GM18907 (cell line): ENCODE data around the gene AKAP8L.

Experiments
- ATAC-seq: cut with Tn5 transposase; IDR thresholded peaks from one replicate; pipeline ENCODE4 v1.9.1; 2021; ENCODE audit warnings: mild to moderate bottlenecking, moderate library complexity; ENCODE audit not compliant: unreplicated experiment

AKAP8L gene, protein sequence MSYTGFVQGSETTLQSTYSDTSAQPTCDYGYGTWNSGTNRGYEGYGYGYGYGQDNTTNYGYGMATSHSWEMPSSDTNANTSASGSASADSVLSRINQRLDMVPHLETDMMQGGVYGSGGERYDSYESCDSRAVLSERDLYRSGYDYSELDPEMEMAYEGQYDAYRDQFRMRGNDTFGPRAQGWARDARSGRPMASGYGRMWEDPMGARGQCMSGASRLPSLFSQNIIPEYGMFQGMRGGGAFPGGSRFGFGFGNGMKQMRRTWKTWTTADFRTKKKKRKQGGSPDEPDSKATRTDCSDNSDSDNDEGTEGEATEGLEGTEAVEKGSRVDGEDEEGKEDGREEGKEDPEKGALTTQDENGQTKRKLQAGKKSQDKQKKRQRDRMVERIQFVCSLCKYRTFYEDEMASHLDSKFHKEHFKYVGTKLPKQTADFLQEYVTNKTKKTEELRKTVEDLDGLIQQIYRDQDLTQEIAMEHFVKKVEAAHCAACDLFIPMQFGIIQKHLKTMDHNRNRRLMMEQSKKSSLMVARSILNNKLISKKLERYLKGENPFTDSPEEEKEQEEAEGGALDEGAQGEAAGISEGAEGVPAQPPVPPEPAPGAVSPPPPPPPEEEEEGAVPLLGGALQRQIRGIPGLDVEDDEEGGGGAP

DNA sequence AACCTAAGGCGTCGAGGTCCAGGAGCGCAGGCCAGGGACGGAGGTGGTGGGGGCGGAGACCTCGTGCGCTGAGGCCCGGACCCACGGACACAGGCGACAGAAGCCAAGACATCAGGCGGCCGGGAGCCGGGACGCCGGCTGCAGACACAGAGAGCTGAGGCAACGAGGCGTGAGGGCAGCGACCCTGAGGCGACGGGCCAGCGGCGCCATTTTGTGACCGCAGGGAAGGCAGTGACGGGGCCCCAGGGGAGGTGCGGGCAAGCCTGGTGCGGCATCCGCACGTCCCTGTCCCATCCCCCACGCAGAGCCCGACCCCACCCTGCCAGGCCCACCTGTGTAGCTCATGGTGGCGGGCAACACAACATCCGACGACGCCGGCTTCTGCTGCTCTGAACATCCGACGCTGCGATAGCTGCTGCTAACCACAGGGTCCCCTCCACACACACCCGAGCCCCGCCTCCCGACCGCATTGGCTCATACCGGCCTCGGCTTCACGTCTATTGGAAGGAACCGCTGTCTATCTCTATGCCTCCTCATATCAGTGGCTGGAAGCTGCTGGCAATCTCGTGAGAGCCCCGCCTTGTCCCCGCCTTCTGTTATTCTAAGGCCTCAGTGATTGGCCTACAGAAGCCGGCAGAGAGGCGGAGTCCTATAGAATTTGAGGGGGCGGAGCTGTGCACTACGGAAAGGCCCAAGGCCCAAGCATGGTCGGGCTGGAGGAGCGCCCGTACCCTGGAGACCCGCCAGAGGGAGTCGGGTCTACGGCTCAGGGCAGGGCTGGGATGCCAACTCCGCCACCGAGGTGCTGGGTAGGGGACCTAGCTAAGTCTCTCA lies at the start of gene AKAP8L:
TSS of gene AKAP8L (minus strand) at position 410 of the 834 bp plus-strand sequence. CDS start at position 345, 65 bp downstream.
- peak; percentile 90 for ATAC-seq

DNA sequence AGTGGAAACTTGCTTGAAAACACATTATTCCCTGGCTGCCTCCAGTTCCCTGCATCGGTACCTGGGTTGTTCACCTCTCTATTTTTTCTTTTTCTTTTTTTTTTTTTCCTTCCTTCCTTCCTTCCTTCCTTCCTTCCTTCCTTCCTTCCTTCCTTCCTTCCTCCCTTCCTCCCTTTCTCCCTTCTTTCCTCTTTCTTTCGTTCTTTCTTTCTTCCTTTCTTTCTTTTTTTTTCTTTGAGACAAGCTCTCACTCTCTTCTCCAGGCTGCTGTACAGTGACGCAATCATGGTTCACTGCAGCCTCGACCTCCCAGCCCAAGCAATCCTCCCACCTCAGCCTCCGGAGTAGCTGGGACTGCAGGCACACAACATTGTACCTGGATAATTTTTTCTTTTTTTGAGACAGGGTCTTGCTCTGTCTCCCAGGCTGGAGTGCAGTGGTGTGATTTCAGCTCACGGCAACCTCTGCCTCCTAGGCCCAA lies 49.0 kb upstream of the AKAP8L start:
- ATAC-seq = no peak

DNA sequence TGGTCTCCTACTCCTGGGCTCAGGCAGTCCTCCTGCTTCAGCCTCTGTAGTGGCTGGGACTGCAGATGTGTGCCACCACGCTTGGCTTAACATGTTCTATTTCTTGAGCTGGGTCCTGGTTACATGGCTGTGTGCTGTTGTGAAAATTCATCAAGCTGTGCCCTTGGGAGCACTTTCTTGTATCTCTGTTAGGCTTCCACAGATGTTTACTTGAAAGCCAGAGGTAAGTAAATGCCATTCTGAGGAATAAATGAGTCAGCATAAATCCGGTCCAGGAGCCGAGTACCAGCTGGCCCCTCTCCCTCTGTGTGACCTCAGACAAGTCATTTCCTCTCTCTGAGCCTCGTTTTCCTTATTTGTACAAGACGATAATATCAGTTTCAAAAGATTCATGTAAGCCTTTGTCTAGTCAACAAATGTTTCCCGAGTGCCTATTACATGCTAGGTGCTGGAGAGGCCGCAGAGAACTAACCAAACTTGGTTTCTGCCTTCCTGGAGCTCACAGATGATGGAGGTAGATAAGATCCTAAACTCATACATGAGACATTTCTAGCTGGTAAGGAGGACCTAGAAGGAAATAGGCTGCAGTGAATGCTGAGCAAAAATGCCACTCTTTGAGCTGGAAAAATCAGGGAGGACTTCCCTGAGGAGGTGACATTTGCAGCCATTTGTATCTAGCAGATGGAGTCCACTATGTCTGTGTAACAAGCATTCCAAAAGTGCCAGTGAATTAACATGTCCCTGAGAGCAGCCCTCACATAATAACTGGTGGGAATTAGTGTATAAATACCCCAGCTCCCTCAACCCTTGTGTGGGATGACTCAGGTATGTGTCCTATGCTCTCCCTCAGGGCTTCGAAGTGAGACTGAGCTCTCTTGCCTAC lies 48.3 kb upstream of the AKAP8L start:
- ATAC-seq = peak; percentile 55

- peak; percentile 49 for ATAC-seq
Observed at GRCh38 chr19:15464394-15465385, 45.9 kb upstream of the AKAP8L start, which contains the start of gene RASAL3. RASAL3 (minus strand) TSS chr19:15464544; CDS start chr19:15464358, 186 bp downstream.

- peak; percentile 51 for ATAC-seq
Observed at GRCh38 chr19:15463861-15464371, 45.1 kb upstream of the AKAP8L start.

DNA sequence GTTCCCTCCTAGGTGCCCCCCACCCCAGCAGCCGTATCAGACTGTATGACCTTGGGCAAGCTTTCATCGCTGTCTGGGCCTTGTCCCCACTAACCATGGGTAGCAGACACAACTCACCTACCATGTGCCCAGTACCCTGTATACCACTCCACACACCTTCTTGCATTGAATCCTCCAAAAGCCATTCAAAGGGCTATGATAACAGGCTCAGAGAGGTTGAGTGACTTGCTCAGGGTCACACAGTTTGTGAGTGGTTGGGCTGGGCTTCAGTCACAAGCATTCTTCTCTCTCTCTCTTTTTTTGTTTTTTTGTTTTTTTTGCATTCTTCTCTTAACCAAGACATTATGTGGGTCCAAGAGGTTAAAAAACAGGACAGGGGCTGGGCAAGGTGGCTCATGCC lies 42.9 kb upstream of the AKAP8L start:
- no peak for ATAC-seq

- no peak for ATAC-seq
Observed at GRCh38 chr19:15457701-15458484, 39.1 kb upstream of the AKAP8L start.

DNA sequence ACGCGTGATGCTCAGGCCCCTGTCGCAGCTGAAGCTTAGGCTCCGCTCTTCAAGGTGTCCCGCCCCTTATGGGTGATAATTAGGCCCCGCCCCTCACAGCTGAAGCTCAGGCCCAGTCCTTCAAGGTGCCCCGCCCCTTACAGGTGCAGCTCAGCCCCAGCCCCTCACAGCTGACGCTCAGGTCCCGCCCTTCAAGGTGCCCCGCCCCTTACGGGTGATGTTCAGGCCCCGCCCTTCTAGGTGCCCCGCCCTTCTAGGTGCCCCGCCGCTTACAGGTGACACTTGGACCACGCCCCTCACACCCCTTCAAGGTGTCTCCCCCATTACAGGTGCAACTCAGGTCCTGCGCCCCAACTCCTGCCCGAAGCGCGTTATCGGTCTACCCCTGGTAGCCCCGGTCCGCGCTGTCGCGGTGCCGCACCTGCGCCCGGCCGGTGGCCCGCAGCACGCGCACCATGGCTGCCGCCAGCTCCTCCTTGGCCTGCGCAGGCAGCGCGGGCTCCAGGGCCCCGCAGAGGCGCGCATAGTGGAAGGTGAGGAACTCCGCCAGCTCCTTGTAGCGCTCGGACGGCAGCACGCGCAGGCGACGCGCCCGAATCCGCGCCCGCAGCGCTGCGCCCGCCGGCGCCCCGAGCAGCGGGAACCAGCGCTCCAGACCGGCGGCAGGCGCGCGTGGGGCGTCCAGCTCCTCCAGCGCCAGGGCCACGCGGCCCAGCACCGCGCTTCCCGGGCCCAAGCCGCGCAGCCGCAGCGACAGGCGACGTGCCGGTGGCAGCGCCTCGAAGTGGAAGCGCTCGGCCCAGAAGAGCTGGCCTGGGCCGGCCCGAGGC lies 38.3 kb upstream of the AKAP8L start:
- no peak for ATAC-seq

- no peak for ATAC-seq
Observed at GRCh38 chr19:15456441-15456840, 37.7 kb upstream of the AKAP8L start.

DNA sequence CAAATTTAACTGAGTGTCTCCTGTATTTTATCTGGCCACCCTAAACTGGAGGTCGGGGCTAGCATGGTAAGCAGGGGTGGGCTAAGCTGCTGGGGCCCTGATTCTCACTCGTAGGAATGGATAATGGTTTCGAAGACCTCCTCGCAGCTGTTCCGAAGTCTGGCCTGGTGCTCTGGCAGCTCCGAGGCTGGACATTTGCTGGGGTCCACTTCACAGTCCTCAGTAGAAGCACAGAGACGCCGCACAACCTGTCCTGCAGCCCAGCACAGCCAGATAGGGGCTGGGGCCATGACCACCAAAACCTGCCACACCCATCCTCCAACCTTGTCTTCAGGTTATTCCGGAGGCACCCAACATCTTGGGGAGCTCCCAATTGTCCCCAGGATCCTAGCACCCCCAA lies 37.2 kb upstream of the AKAP8L start:
- ATAC-seq = no peak

- ATAC-seq = no peak
Observed at GRCh38 chr19:15453906-15454860, 35.4 kb upstream of the AKAP8L start.

DNA sequence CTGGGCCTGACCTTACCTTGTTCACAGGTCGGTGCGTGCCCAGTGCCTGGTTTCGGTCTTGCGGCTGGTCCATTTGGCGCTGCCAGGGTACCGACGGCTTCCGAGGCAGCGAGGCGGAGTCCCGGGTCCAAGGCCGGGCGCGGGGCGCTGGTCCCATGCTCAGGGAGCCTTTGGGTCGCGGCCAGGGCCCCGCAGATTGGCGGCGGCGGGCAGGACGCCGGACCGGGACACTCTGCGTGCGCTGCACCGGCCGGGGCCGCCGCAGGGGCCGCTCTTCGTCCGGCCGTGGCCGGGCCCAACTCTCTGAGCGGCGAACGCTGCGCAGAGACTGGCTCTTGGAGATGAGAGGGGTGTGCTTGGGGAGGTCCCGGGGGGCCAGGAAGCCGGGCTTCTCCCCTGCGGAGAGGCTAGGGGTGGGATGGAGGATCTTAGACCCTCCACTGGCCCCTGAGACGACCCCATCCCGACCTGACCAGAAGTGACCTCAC lies 34.3 kb upstream of the AKAP8L start:
- no peak for ATAC-seq

GRCh38 chr19:15452111-15453047 lies 33.6 kb upstream of the AKAP8L start:
- no peak for ATAC-seq

GRCh38 chr19:15450528-15450890 lies 31.7 kb upstream of the AKAP8L start:
- no peak for ATAC-seq
